HEK293 (cell line): ENCODE measurements around the gene ZNF462.

Experiments
- CTCF ChIA-PET: fragments of 350-600 bp; formaldehyde crosslinking; extraction: SDS; loops from one replicate; lab custom pipeline; 2021; ENCODE audit warnings: antibody characterized with exemption; lab: Yijun Ruan, JAX
- POLR2A ChIA-PET: fragments of 300-600 bp; formaldehyde crosslinking; extraction: SDS; loops from one replicate; lab custom pipeline; 2020; ENCODE audit warnings: antibody characterized with exemption, inconsistent platforms; lab: Yijun Ruan, JAX
- H3K27ac ChIP-seq: fragments of 200-500 bp; sonication (Bioruptor generic); 2 replicates; pipeline ENCODE4 v1.5.1; 2014; ENCODE audit warnings: low read depth, low read length, control low read depth, inconsistent platforms; ENCODE audit errors: extremely low read depth
- H3K36me3 ChIP-seq, 2 experiments: fragments of 200-500 bp in 1 of 2; sonication (Bioruptor generic) in 1 of 2; 1 replicate in 1 of 2; 2 replicates in 1 of 2; pipeline ENCODE4 v1.5.1; 2014 to 2017; ENCODE audit warnings: inconsistent platforms in 2 of 2, low read length in 2 of 2; ENCODE audit not compliant: control insufficient read depth in 2 of 2, insufficient read depth in 1 of 2
- H3K4me1 ChIP-seq: fragments of 200-500 bp; sonication (Bioruptor generic); 2 replicates; pipeline ENCODE4 v1.5.1; 2014; ENCODE audit warnings: mild to moderate bottlenecking, low read length, inconsistent platforms; ENCODE audit not compliant: control insufficient read depth, insufficient read depth
- H3K4me3 ChIP-seq: 2 replicates; pipeline ENCODE4 v1.5.1; 2011; ENCODE audit warnings: low read depth, mild to moderate bottlenecking, control low read depth, low read length, moderate library complexity
- H3K9me3 ChIP-seq: fragments of 200-500 bp; sonication (Bioruptor generic); 2 replicates; pipeline ENCODE4 v1.5.1; 2014; ENCODE audit warnings: low read depth, low read length, inconsistent platforms; ENCODE audit not compliant: control insufficient read depth, insufficient read depth
- CTCF ChIP-seq: fragments of 450-650 bp; formaldehyde crosslinking; IDR thresholded peaks from 2 replicates; pipeline ENCODE4 v1.5.1; 2016; ENCODE audit warnings: missing biosample characterization, missing genetic modification characterization
- GLI2 ChIP-seq: fragments of 450-650 bp; formaldehyde crosslinking; IDR thresholded peaks from 2 replicates; pipeline ENCODE4; 2017; ENCODE audit warnings: missing biosample characterization, missing genetic modification characterization, low read depth, borderline replicate concordance
- KLF1 ChIP-seq: fragments of 450-650 bp; formaldehyde crosslinking; IDR thresholded peaks from 2 replicates; pipeline ENCODE4 v1.5.1; 2016; ENCODE audit warnings: missing biosample characterization, missing genetic modification characterization
- MEIS1 ChIP-seq: sonication (generic); formaldehyde crosslinking; IDR thresholded peaks from 2 replicates; pipeline ENCODE4 v1.8.1; 2022; ENCODE audit warnings: missing genetic modification reagents, mild to moderate bottlenecking, borderline replicate concordance
- MZF1 ChIP-seq: fragments of 450-650 bp; formaldehyde crosslinking; IDR thresholded peaks from 2 replicates; pipeline ENCODE4 v1.5.1; 2017; ENCODE audit warnings: missing biosample characterization, missing genetic modification characterization, borderline replicate concordance
- PRDM1 ChIP-seq: fragments of 450-650 bp; formaldehyde crosslinking; IDR thresholded peaks from 2 replicates; pipeline ENCODE4; 2016; ENCODE audit warnings: missing biosample characterization, missing genetic modification characterization
- TRIM28 ChIP-seq: IDR thresholded peaks from 2 replicates; pipeline ENCODE4 v1.6.1; 2011; ENCODE audit warnings: low read length, control low read depth, borderline replicate concordance
- ZNF121 ChIP-seq: fragments of 450-650 bp; formaldehyde crosslinking; IDR thresholded peaks from 2 replicates; pipeline ENCODE4 v1.5.1; 2016; ENCODE audit warnings: missing biosample characterization, missing genetic modification characterization
- ZNF138 ChIP-seq: fragments of 450-650 bp; formaldehyde crosslinking; IDR thresholded peaks from 2 replicates; pipeline ENCODE4 v1.5.1; 2016; ENCODE audit warnings: missing biosample characterization, missing genetic modification characterization, borderline replicate concordance
- ZNF140 ChIP-seq: fragments of 450-650 bp; formaldehyde crosslinking; IDR thresholded peaks from 2 replicates; pipeline ENCODE4 v1.5.1; 2016; ENCODE audit warnings: missing biosample characterization, missing genetic modification characterization
- ZNF155 ChIP-seq: fragments of 450-650 bp; formaldehyde crosslinking; IDR thresholded peaks from 2 replicates; pipeline ENCODE4 v1.5.1; 2016; ENCODE audit warnings: missing biosample characterization, missing genetic modification characterization
- ZNF16 ChIP-seq: fragments of 450-650 bp; formaldehyde crosslinking; IDR thresholded peaks from 2 replicates; pipeline ENCODE4 v1.5.1; 2016; ENCODE audit warnings: low read depth, missing biosample characterization, missing genetic modification characterization
- ZNF174 ChIP-seq: fragments of 450-650 bp; formaldehyde crosslinking; IDR thresholded peaks from 2 replicates; pipeline ENCODE4 v1.5.0; 2017; ENCODE audit warnings: missing biosample characterization, mild to moderate bottlenecking, missing genetic modification characterization
- ZNF266 ChIP-seq: fragments of 450-650 bp; formaldehyde crosslinking; IDR thresholded peaks from 2 replicates; pipeline ENCODE4 v1.5.1; 2016; ENCODE audit warnings: missing biosample characterization, missing genetic modification characterization, low read depth
- ZNF324 ChIP-seq: fragments of 450-650 bp; formaldehyde crosslinking; IDR thresholded peaks from 2 replicates; pipeline ENCODE4 v1.5.1; 2016; ENCODE audit warnings: missing biosample characterization, missing genetic modification characterization
- ZNF404 ChIP-seq: fragments of 450-650 bp; formaldehyde crosslinking; IDR thresholded peaks from 2 replicates; pipeline ENCODE4 v1.5.1; 2017; ENCODE audit warnings: missing biosample characterization, missing genetic modification characterization
- ZNF510 ChIP-seq: fragments of 450-650 bp; formaldehyde crosslinking; IDR thresholded peaks from 2 replicates; pipeline ENCODE4 v1.5.1; 2018; ENCODE audit warnings: mild to moderate bottlenecking, missing genetic modification characterization, missing biosample characterization; ENCODE audit not compliant: insufficient replicate concordance
- ZNF514 ChIP-seq: fragments of 450-650 bp; formaldehyde crosslinking; IDR thresholded peaks from 2 replicates; pipeline ENCODE4 v1.5.1; 2016; ENCODE audit warnings: missing biosample characterization, missing genetic modification characterization
- ZNF544 ChIP-seq: fragments of 450-650 bp; formaldehyde crosslinking; IDR thresholded peaks from 2 replicates; pipeline ENCODE4 v1.5.0; 2017; ENCODE audit warnings: missing biosample characterization, missing genetic modification characterization
- ZNF768 ChIP-seq: fragments of 450-650 bp; formaldehyde crosslinking; IDR thresholded peaks from 2 replicates; pipeline ENCODE4 v1.5.1; 2018; ENCODE audit warnings: missing biosample characterization, mild to moderate bottlenecking, missing genetic modification characterization
- ZSCAN16 ChIP-seq: fragments of 450-650 bp; formaldehyde crosslinking; IDR thresholded peaks from 2 replicates; pipeline ENCODE4 v1.5.1; 2016; ENCODE audit warnings: missing biosample characterization, missing genetic modification characterization
- TF ChIP-seq, protein P1 (sequence below): fragments of 450-650 bp; formaldehyde crosslinking; IDR thresholded peaks from 2 replicates; pipeline ENCODE4 v1.5.1; 2016; ENCODE audit warnings: missing biosample characterization, missing genetic modification characterization, borderline replicate concordance
- TF ChIP-seq, protein P2 (sequence below): fragments of 450-650 bp; formaldehyde crosslinking; IDR thresholded peaks from 2 replicates; pipeline ENCODE4 v1.5.1; 2016; ENCODE audit warnings: missing biosample characterization, missing genetic modification characterization
- TF ChIP-seq, protein P3 (sequence below): fragments of 450-650 bp; formaldehyde crosslinking; IDR thresholded peaks from 2 replicates; pipeline ENCODE4 v1.5.1; 2016; ENCODE audit warnings: missing biosample characterization, missing genetic modification characterization

The ZNF462 gene

GRCh38 chr9:106969696-106970095, 106.7 kb downstream of the ZNF462 start (continued):
- TF ChIP-seq ZNF768 (tag by site-specific recombination) (no peak), ZNF174 (tag by site-specific recombination) (no peak), ZNF140 (tag by site-specific recombination) (no peak), MEIS1 (CRISPR knock-in tag) (no peak)
- TF ChIP-seq, protein P1, sequence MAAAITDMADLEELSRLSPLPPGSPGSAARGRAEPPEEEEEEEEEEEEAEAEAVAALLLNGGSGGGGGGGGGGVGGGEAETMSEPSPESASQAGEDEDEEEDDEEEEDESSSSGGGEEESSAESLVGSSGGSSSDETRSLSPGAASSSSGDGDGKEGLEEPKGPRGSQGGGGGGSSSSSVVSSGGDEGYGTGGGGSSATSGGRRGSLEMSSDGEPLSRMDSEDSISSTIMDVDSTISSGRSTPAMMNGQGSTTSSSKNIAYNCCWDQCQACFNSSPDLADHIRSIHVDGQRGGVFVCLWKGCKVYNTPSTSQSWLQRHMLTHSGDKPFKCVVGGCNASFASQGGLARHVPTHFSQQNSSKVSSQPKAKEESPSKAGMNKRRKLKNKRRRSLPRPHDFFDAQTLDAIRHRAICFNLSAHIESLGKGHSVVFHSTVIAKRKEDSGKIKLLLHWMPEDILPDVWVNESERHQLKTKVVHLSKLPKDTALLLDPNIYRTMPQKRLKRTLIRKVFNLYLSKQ (tag by site-specific recombination), result no peak
- TF ChIP-seq, protein P2, sequence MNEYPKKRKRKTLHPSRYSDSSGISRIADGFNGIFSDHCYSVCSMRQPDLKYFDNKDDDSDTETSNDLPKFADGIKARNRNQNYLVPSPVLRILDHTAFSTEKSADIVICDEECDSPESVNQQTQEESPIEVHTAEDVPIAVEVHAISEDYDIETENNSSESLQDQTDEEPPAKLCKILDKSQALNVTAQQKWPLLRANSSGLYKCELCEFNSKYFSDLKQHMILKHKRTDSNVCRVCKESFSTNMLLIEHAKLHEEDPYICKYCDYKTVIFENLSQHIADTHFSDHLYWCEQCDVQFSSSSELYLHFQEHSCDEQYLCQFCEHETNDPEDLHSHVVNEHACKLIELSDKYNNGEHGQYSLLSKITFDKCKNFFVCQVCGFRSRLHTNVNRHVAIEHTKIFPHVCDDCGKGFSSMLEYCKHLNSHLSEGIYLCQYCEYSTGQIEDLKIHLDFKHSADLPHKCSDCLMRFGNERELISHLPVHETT, result no peak
- TF ChIP-seq, all 188 proteins: peak for 0

DNA sequence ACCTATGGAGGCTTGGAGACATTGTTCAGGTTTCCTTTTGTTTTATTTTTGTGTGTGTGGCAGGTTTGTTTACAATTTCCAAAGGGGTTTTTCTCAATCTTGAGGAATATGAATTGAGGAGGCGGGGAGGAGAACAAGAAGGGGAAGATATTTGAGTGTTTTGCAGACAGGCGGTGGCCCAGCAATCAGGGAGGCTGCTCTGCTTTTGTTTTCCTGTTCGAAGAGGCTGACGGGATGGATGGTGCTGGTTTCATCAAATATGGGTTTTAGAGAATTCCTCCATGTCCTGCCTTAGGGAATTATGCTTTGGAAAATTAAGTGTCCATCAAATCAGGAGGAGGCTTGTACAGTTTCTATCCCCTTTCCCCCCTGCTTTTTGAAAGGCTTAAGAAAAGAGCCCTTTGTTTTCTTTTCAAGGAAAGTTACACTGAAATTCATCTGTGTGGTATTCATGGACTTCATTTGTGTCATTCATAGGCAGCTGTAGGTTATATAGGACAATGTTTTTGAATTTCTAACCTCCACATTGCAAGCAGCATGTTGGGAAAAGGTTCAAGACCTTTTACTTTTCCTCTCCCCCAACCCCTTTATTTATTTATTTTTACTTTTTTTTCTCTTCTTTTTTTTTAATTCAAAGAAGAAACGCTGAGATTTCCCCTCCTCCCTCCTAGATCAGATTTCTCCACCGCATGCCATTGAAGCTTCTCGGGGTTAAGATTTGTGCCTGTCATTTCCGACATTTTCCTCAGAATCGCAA, 107.4 kb downstream of the ZNF462 start:
- Histone ChIP-seq H3K4me3 (no peak overlapping the region), H3K27ac (no peak overlapping the region), H3K4me1 (no peaks in the 10 kb centered on the region), H3K9me3 (no peaks in the 10 kb centered on the region), H3K36me3 (peaks cover 8 to 34% of the 10 kb centered on the region in 2 experiments; a peak in 2 of 3 replicates)
- ChIA-PET CTCF (no interaction called here), POLR2A (no interaction called here)
- no peak for TF ChIP-seq PRDM1 (tag by site-specific recombination)
- TF ChIP-seq ZNF138 (tag by site-specific recombination), result no peak
- no peak for TF ChIP-seq ZNF121 (tag by site-specific recombination)
- TF ChIP-seq ZNF544, result no peak
- TF ChIP-seq ZNF510 (tag by site-specific recombination), result no peak
- TF ChIP-seq, protein P3, sequence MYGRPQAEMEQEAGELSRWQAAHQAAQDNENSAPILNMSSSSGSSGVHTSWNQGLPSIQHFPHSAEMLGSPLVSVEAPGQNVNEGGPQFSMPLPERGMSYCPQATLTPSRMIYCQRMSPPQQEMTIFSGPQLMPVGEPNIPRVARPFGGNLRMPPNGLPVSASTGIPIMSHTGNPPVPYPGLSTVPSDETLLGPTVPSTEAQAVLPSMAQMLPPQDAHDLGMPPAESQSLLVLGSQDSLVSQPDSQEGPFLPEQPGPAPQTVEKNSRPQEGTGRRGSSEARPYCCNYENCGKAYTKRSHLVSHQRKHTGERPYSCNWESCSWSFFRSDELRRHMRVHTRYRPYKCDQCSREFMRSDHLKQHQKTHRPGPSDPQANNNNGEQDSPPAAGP (tag by site-specific recombination), result no peak
- no peak for TF ChIP-seq ZSCAN16 (tag by site-specific recombination)
- no peak for TF ChIP-seq ZNF324 (tag by site-specific recombination)

DNA sequence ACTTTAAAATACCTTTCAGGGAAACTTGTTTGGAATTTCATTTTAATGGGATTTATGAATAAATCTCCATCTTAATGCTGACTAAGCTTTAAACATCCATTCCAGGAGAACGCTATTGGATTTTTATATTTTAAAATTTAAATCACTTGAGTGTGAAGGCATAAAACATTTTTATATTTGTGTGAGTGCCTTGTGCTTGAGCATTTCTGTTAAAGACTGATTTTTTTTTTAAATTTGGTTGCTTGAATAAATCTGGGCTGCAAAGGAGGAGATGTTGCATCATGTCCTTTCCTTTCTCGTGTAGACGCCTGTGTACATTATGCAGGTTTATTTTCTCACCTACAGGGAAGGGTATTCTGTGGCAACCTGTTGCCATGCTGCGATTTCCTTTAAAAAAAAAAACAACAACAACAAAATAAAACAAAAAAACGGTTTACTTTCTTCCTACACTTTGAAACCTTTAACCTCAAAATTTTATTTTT, 108.1 kb downstream of the ZNF462 start:
- no peak overlapping the region for H3K27ac ChIP-seq
- POLR2A ChIA-PET, result no interaction called here
- CTCF ChIA-PET, result interaction anchor here (1.0 kb wide), 1 partner anchor 173 kb away, joined by 3 read pairs; no protein-coding TSS in a partner anchor

More for the DNA sequence above, 108.1 kb downstream of the ZNF462 start:
- peaks cover 8 to 40% of the 10 kb centered on the region in 2 experiments; a peak in 2 of 3 replicates for H3K36me3 ChIP-seq
- H3K4me1 ChIP-seq, result no peaks in the 10 kb centered on the region
- H3K9me3 ChIP-seq, result no peaks in the 10 kb centered on the region
- TF ChIP-seq ZNF266 (no peak), KLF1 (no peak), ZNF514 (tag by site-specific recombination) (no peak), ZNF155 (tag by site-specific recombination) (no peak), TRIM28 (no peak), GLI2 (tag by site-specific recombination) (no peak), CTCF (no peak), MZF1 (tag by site-specific recombination) (no peak), ZNF16 (tag by site-specific recombination) (no peak), ZNF404 (tag by site-specific recombination) (no peak)
- H3K4me3 ChIP-seq, result no peak overlapping the region
